PFSK-1 (cell line): ENCODE results near the gene GALNT15.

Source experiments
- FOXP2 ChIP-seq: optimal IDR thresholded peaks from 2 replicates; pipeline ENCODE3; 2011; ENCODE audit warnings: borderline replicate concordance, control low read depth, inconsistent platforms; ENCODE audit not compliant: insufficient read depth; ENCODE audit errors: extremely low read length, extremely low read depth
- POLR2AphosphoS5 ChIP-seq: IDR thresholded peaks from 2 replicates; pipeline ENCODE4 v1.6.1; 2012; ENCODE audit warnings: low read depth, mild to moderate bottlenecking, control low read depth, low read length, moderate library complexity
- REST ChIP-seq, 2 experiments: IDR thresholded peaks; 2 replicates each; pipeline versions ENCODE4 v1.6.1 to v1.8.0; 2011 to 2012; ENCODE audit warnings: low read depth in 2 of 2, low read length in 2 of 2, control low read depth in 1 of 2, inconsistent platforms in 1 of 2, mild to moderate bottlenecking in 1 of 2, moderate library complexity in 1 of 2; ENCODE audit not compliant: insufficient read depth in 1 of 2
- SIN3A ChIP-seq: IDR thresholded peaks from 2 replicates; pipeline ENCODE4 v1.6.1; 2012; ENCODE audit warnings: mild to moderate bottlenecking, low read length, moderate library complexity, borderline replicate concordance; ENCODE audit not compliant: insufficient read depth
- TAF1 ChIP-seq: IDR thresholded peaks from 2 replicates; pipeline ENCODE4 v1.6.1; 2012; ENCODE audit warnings: low read length, control low read depth, borderline replicate concordance; ENCODE audit not compliant: insufficient read depth

Gene GALNT15

GRCh38 chr3:16227566-16227965 lies 53.1 kb downstream of the GALNT15 start:
- TF ChIP-seq REST (IDR thresholded peaks at IDR 0.05; ENCODE audit: insufficient read depth in 1 of 2, low read depth in 2 of 2, low read length in 2 of 2) (no peak), POLR2AphosphoS5 (no peak)

- TF ChIP-seq SIN3A (no peak), POLR2AphosphoS5 (no peak), TAF1 (no peak), REST (IDR thresholded peaks at IDR 0.05; ENCODE audit: insufficient read depth in 1 of 2, low read depth in 2 of 2, low read length in 2 of 2) (no peak), FOXP2 (no peak)
Observed at GRCh38 chr3:16229681-16230080, 55.2 kb downstream of the GALNT15 start.

- TF ChIP-seq POLR2AphosphoS5 (no peak), FOXP2 (no peak), REST (IDR thresholded peaks at IDR 0.05; ENCODE audit: insufficient read depth in 1 of 2, low read depth in 2 of 2, low read length in 2 of 2) (no peak), SIN3A (no peak), TAF1 (no peak)
Observed at GRCh38 chr3:16231983-16232382, 57.5 kb downstream of the GALNT15 start.

GRCh38 chr3:16233806-16234205 lies 59.3 kb downstream of the GALNT15 start:
- TF ChIP-seq POLR2AphosphoS5, result no peak
- no peak for TF ChIP-seq SIN3A
- TF ChIP-seq REST (IDR thresholded peaks at IDR 0.05; ENCODE audit: insufficient read depth in 1 of 2, low read depth in 2 of 2, low read length in 2 of 2), result no peak
- no peak for TF ChIP-seq FOXP2
- TF ChIP-seq TAF1, result no peak

GRCh38 chr3:16234281-16234680 lies 59.8 kb downstream of the GALNT15 start:
- TF ChIP-seq FOXP2 (no peak), TAF1 (no peak), POLR2AphosphoS5 (no peak), REST (IDR thresholded peaks at IDR 0.05; ENCODE audit: insufficient read depth in 1 of 2, low read depth in 2 of 2, low read length in 2 of 2) (no peak), SIN3A (no peak)
